Adrenal gland (tissue), 12 donors: ENCODE measurements around the gene TLN1. TPM values are rescaled to one million over a fixed set of nuclear protein-coding genes. Genes with fewer than 3 reads are reported as not detected.

Source experiments
- DNase-seq, 7 donors: peaks; one replicate each; pipeline ENCODE4 v3.0.0-alpha.2; 2019 to 2020
- H3K27ac ChIP-seq, 5 donors: fragments of 200-600 bp; sonication (generic) in 4 of 5; 1 replicate in 3 of 5; 2 replicates in 2 of 5; pipeline versions ENCODE4 v1.5.1 to v1.8.0; 2016 to 2020; ENCODE audit warnings: mild to moderate bottlenecking in 1 of 5
- H3K27me3 ChIP-seq: fragments of 200-600 bp; 2 replicates; pipeline ENCODE4 v1.8.0; 2021
- H3K36me3 ChIP-seq, 2 donors: fragments of 200-600 bp; replicated peaks in 1 of 2; 1 replicate in 1 of 2; 2 replicates in 1 of 2; pipeline versions ENCODE4 v1.5.1 to v1.8.0; 2018 to 2022
- H3K4me1 ChIP-seq, 2 donors: fragments of 200-600 bp; replicated peaks in 1 of 2; 1 replicate in 1 of 2; 2 replicates in 1 of 2; pipeline versions ENCODE4 v1.5.1 to v1.8.0; 2018 to 2021
- H3K4me3 ChIP-seq, 4 donors: fragments of 200-600 bp; sonication (generic) in 3 of 4; one replicate each; pipeline ENCODE4 v1.5.1; 2016 to 2018
- H3K9me3 ChIP-seq, 3 donors: fragments of 200-600 bp; sonication (generic) in 1 of 3; replicated peaks in 1 of 3; 1 replicate in 2 of 3; 2 replicates in 1 of 3; pipeline versions ENCODE4 v1.5.1 to v1.8.0; 2016 to 2021
- CTCF ChIP-seq, 6 experiments: fragments of 450-650 bp in 4 of 6; fragments of 200-600 bp in 2 of 6; sonication (generic) in 1 of 6; IDR thresholded peaks; 1 replicate in 5 of 6; 2 replicates in 1 of 6; pipeline versions ENCODE4 v1.5.1 to v1.8.0; 2016 to 2021; ENCODE audit warnings: antibody characterized with exemption in 6 of 6, mild to moderate bottlenecking in 2 of 6, moderate library complexity in 1 of 6
- POLR2A ChIP-seq, 2 donors: fragments of 450-650 bp; IDR thresholded peaks; one replicate each; pipeline ENCODE4 v1.6.1; 2017; ENCODE audit warnings: antibody characterized with exemption in 2 of 2, mild to moderate bottlenecking in 2 of 2, moderate library complexity in 1 of 2
- WGBS, 4 donors: extraction: QIAGEN DNeasy Blood & Tissue Kit in 2 of 4; methylation state at CpG; one replicate each; pipeline versions ENCODE4 v1.1.5 to v1.1.7; 2013 to 2017; 5-methylcytosine and 5-hydroxymethylcytosine counted together
- intact Hi-C, 2 donors: fragments of 100-400 bp; cut with DNase I; formaldehyde crosslinking; loops; one replicate each; pipeline versions ENCODE4 v1.14.1 to v1.15.0; 2022 to 2023
- polyA plus RNA-seq, 3 donors: library from polyadenylated mRNA; stranded (reverse); fragments of 200-250 nt in 2 of 3; fragments of 350-450 nt in 1 of 3; fragmentation: Illumina TruSeq in 1 of 3; extraction: RNeasy Lipid Tissue Mini Kit (QIAGEN cat#74804) in 1 of 3; gene quantifications; one replicate each; pipeline ENCODE4 v1.2.3, GENCODE V29; 2013 to 2014
- total RNA-seq, 9 donors: library from RNA; depleted of rRNA in 4 of 9; stranded (reverse); fragments of >200 nt in 4 of 9; fragments of 120-200 nt in 1 of 9; fragmentation: NEBNext Ultra II Directional in 1 of 9; extraction: Animal tissue kit (Norgen Biotek cat#: 25700) in 1 of 9; gene quantifications; one replicate each; pipeline versions ENCODE4 v1.1.0 to v1.2.4, GENCODE V29; 2013 to 2023
- donor health status: healthy with polysubstance abuse.
- donor health status: Bipolar disorder and iron deficiency.
- donor health status: DM: yes; HTN: yes; CAD: no.
- donor health status: DM: no; HTN: no; CAD: no.
- donor health status: DM: no; HTN: no; CAD: no.
- donor health status: DM: yes; HTN: yes; CAD: no.

TLN1 gene
- total and polyA plus RNA-seq, 12 donors = 157 to 565 (median 296) TPM

DNA sequence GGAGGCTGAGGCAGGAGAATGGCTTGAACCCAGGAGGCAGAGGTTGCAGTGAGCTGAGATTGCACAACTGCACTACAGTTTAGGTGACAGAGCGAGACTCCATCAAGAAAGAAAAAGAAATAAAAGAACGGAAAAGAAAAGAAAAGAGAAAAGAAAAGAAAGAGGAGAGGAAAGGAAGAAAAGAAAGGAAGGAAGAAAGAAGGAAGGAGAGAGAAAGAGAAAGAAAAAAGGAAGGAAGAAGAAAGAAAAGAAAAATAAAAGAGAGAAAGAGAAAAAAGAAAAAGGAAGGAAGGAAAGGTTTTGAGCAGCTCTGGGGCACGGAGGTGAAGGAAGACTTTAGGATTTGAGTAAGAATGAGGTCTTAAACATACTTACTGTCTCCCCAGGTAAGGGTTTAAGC is 18.4 kb downstream of the TLN1 start:
- no peak overlapping the region for H3K27ac ChIP-seq
- H3K4me1 ChIP-seq = no peaks in the 10 kb centered on the region
- no peaks in the 10 kb centered on the region for H3K27me3 ChIP-seq
- intact Hi-C loops = no loop called here
- peaks cover 0 to 95% of the 10 kb centered on the region in 2 donors for H3K36me3 ChIP-seq
- no peak for DNase-seq
- H3K4me3 ChIP-seq = no peak overlapping the region
- H3K9me3 ChIP-seq = no peaks in the 10 kb centered on the region
- TF ChIP-seq CTCF (IDR thresholded peaks at IDR 0.05) (no peak), POLR2A (IDR thresholded peaks at IDR 0.05) (no peak)
- 89 to 94% (median 91%) methylated on average over 3 of the region's 3 CpGs for WGBS, 4 donors

DNA sequence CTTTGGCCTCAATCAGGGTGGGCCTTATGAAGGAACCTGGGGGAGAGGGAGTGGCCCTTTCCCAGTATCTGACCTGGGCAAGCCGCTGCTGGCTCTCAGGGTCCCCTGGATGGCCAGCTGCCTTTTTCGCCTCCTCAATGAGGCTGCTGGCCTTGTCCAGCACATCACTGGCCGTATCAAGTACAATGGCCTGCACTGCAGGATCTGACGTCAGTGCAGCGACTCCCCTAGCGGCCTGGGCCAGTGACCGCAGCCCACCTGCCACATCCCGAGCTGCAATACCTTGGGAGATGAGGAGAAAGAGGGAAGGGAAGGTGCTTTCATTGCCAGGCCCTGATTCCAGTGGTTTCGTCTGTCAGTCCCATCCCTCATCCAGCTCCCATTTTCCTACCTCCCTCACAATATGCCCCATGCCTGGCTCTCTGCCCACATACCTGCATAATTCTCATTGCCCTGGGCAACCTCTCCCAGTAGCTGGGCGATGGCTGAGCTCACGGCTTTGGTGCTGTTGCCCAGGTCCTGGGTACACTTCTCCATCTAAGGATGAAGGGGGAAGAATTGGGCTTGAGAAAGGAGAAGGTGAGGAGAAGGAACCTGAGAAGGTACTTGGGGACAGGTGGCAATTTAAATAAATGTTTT is 19.1 kb downstream of the TLN1 start:
- WGBS, 4 donors = 82 to 91% (median 88%) methylated on average over 7 to 11 of the region's 11 CpGs
- Histone ChIP-seq H3K27me3 (no peaks in the 10 kb centered on the region), H3K9me3 (no peaks in the 10 kb centered on the region), H3K4me3 (no peak overlapping the region), H3K4me1 (no peaks in the 10 kb centered on the region), H3K27ac (no peak overlapping the region), H3K36me3 (peaks cover 0 to 95% of the 10 kb centered on the region in 2 donors)
- DNase-seq = peak in 1 of 7 donors; percentile 2
- intact Hi-C loops = no loop called here
- TF ChIP-seq CTCF (IDR thresholded peaks at IDR 0.05) = no peak
- TF ChIP-seq POLR2A (IDR thresholded peaks at IDR 0.05) = no peak

GRCh38 chr9:35711501-35712428 is 20.2 kb downstream of the TLN1 start:
- DNase-seq = peak in 1 of 7 donors; percentile 6
- Histone ChIP-seq H3K27me3 (no peaks in the 10 kb centered on the region), H3K27ac (no peak overlapping the region), H3K4me3 (no peak overlapping the region), H3K4me1 (no peaks in the 10 kb centered on the region), H3K9me3 (no peaks in the 10 kb centered on the region), H3K36me3 (peaks cover 0 to 95% of the 10 kb centered on the region in 2 donors)
- intact Hi-C loops = no loop called here
- no peak for TF ChIP-seq CTCF (IDR thresholded peaks at IDR 0.05)
- TF ChIP-seq POLR2A (IDR thresholded peaks at IDR 0.05) = no peak
- 83 to 88% (median 85%) methylated on average over 19 to 21 of the region's 21 CpGs for WGBS, 4 donors

DNA sequence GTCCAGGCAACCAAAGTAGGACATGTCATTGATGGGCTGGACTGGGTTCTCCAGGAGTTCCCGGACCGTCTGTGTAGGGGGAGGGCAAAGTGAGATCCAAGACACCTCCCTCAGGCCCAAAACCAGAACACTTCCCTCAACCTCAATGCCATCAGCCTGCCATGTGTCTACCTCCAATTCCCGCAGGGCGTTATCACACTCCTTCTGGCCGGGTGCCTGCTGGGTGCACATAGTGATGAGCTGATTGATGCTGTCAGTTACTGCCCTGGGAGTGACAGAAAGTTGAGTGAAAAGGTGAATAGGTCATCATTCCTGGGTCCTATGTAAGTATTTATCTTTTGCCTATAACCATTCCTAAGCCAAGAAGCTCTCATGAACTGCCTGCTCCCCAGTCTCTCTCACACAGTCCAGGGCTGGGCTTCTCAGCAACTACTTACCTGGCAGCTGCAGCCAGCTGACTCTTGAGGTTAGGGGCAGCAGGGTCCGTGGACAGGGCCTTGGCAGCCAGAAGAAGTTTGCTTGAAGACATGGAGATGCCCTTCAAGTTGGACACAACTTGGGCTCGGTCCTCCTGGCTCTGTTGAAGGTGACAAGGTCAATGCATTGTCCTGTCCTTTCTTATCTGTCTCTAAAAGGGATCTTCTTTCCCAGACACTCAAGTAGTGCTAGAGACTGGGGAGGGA is 21.0 kb downstream of the TLN1 start:
- peak in 1 of 7 donors; percentile 6 for DNase-seq
- H3K4me3 ChIP-seq = no peak overlapping the region
- H3K36me3 ChIP-seq = peaks cover 0 to 95% of the 10 kb centered on the region in 2 donors
- H3K27me3 ChIP-seq = no peaks in the 10 kb centered on the region
- H3K9me3 ChIP-seq = no peaks in the 10 kb centered on the region
- intact Hi-C loops = no loop called here
- WGBS, 4 donors = 77 to 87% (median 79%) methylated on average over 4 to 7 of the region's 7 CpGs
- H3K27ac ChIP-seq = no peak overlapping the region
- no peaks in the 10 kb centered on the region for H3K4me1 ChIP-seq
- TF ChIP-seq POLR2A (IDR thresholded peaks at IDR 0.05) (no peak), CTCF (IDR thresholded peaks at IDR 0.05) (no peak)
